Ascending aorta (tissue), 2 donors: ENCODE data around the gene RNGTT. TPM values are rescaled to one million over a fixed set of nuclear protein-coding genes. Genes with fewer than 3 reads are reported as not detected.

ENCODE experiments used
- DNase-seq, 2 donors: peaks; one replicate each; pipeline ENCODE4 v3.0.0-alpha.2; 2019; ENCODE audit warnings: low spot score in 2 of 2
- H3K27ac ChIP-seq, 2 donors: fragments of 200-600 bp; sonication (generic); one replicate each; pipeline ENCODE4 v1.5.1; 2016 to 2017; ENCODE audit warnings: mild to moderate bottlenecking in 1 of 2
- H3K27me3 ChIP-seq: fragments of 200-600 bp; sonication (generic); one replicate; pipeline ENCODE4 v1.5.1; 2017
- H3K36me3 ChIP-seq, 2 donors: fragments of 200-600 bp; sonication (generic); one replicate each; pipeline ENCODE4 v1.5.1; 2016
- H3K4me1 ChIP-seq, 2 donors: fragments of 200-600 bp; sonication (generic); one replicate each; pipeline ENCODE4 v1.5.1; 2016 to 2017; ENCODE audit warnings: mild to moderate bottlenecking in 1 of 2
- H3K4me3 ChIP-seq, 2 donors: fragments of 200-600 bp; sonication (generic); one replicate each; pipeline ENCODE4 v1.5.1; 2016 to 2017; ENCODE audit warnings: mild to moderate bottlenecking in 1 of 2
- H3K9me3 ChIP-seq, 2 donors: fragments of 200-600 bp; sonication (generic); one replicate each; pipeline ENCODE4 v1.5.1; 2016
- intact Hi-C: fragments of 100-400 bp; cut with DNase I; formaldehyde crosslinking; loops from one replicate; pipeline ENCODE4 v1.15.1; 2023
- total RNA-seq: library from RNA; depleted of rRNA; stranded (reverse); fragments of >200 nt; gene quantifications from one replicate; pipeline ENCODE4 v1.1.0, GENCODE V29; 2016
- TF ChIP-seq, protein P1 (sequence below), 3 experiments: fragments of 200-600 bp in 2 of 3; fragments of 450-650 bp in 1 of 3; sonication (generic) in 2 of 3; IDR thresholded peaks; one replicate each; pipeline ENCODE4 v1.5.1; 2016 to 2019; ENCODE audit warnings: antibody characterized with exemption in 3 of 3, mild to moderate bottlenecking in 1 of 3, moderate library complexity in 1 of 3

The RNGTT gene
- total RNA-seq, 1 donor from 2014 or later, result 13.4 TPM

DNA sequence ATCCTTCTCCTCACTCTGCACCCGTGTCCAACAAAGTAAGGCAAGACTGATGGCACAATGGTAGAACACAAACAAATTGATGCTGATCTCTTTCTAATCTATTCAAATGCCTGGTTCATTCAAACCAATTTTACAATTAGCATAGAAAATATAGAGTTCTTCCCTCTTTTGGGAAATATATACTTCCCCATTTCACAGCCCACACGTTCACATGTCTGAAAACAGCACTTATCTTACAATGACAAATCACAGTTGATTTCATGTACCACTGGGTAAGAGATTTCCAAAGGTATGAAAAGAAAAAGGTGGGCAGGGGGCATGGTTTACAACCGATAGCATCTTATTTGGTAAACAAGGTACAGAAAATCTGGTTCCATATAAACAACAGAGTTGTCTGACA, 137.6 kb downstream of the RNGTT start:
- no peak overlapping the region for H3K27ac ChIP-seq
- H3K4me1 ChIP-seq, result no peaks in the 10 kb centered on the region
- TF ChIP-seq, protein P1, sequence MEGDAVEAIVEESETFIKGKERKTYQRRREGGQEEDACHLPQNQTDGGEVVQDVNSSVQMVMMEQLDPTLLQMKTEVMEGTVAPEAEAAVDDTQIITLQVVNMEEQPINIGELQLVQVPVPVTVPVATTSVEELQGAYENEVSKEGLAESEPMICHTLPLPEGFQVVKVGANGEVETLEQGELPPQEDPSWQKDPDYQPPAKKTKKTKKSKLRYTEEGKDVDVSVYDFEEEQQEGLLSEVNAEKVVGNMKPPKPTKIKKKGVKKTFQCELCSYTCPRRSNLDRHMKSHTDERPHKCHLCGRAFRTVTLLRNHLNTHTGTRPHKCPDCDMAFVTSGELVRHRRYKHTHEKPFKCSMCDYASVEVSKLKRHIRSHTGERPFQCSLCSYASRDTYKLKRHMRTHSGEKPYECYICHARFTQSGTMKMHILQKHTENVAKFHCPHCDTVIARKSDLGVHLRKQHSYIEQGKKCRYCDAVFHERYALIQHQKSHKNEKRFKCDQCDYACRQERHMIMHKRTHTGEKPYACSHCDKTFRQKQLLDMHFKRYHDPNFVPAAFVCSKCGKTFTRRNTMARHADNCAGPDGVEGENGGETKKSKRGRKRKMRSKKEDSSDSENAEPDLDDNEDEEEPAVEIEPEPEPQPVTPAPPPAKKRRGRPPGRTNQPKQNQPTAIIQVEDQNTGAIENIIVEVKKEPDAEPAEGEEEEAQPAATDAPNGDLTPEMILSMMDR (IDR thresholded peaks at IDR 0.05), result no peak
- intact Hi-C loops, result no loop called here
- H3K4me3 ChIP-seq, result no peak overlapping the region
- peaks cover 0 to 6% of the 10 kb centered on the region in 2 donors for H3K9me3 ChIP-seq
- peaks cover 0 to 9% of the 10 kb centered on the region in 2 donors for H3K36me3 ChIP-seq
- no peak for DNase-seq
- H3K27me3 ChIP-seq, result no peaks in the 10 kb centered on the region

DNA sequence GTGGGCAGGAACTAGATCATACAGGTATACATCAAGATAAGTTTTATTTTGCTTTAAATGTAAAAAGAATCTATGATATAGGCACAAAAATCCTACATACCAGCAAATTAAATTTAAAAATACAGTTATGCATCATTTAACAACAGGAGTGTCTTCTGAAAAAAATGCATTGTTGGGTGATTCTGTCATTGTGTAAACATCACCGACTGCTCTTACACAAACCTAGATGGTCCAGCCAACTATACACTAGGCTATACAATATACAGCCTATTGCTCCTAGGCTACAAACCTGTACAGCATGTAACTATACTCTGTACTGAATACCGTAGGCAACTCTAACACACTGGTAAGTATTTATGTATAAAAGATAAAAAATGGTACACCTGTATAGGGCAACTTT, 139.4 kb downstream of the RNGTT start:
- no peak overlapping the region for H3K27ac ChIP-seq
- H3K4me3 ChIP-seq, result no peak overlapping the region
- TF ChIP-seq, protein P1 (IDR thresholded peaks at IDR 0.05), result no peak
- intact Hi-C loops, result no loop called here
- no peaks in the 10 kb centered on the region for H3K9me3 ChIP-seq
- no peaks in the 10 kb centered on the region for H3K27me3 ChIP-seq
- H3K36me3 ChIP-seq, result peaks cover 0 to 9% of the 10 kb centered on the region in 2 donors
- DNase-seq, result no peak
- no peaks in the 10 kb centered on the region for H3K4me1 ChIP-seq

DNA sequence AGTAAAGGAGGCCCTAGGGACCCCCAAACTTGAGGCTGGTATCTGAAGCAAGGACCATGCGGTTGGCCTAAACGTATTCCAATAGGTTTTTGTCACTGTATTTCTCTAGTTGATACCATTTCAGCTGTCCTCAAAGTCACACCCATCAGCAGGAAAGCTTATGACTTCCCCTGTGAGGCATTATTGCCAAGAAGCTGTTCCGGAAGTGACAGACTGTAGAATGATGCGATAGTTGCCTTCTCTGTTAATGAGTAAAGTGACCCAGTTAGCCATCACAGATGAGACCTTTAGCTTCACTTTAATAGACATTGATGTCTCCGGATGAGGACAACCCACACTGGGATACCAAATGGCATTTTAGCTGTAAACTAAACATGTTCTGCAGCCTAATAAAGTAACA, 147.9 kb downstream of the RNGTT start:
- TF ChIP-seq, protein P1 (IDR thresholded peaks at IDR 0.05), result no peak
- Histone ChIP-seq H3K27ac (no peak overlapping the region), H3K36me3 (no peaks in the 10 kb centered on the region), H3K9me3 (no peaks in the 10 kb centered on the region), H3K27me3 (no peaks in the 10 kb centered on the region), H3K4me1 (no peaks in the 10 kb centered on the region), H3K4me3 (no peak overlapping the region)
- no peak for DNase-seq
- intact Hi-C loops, result no loop called here

DNA sequence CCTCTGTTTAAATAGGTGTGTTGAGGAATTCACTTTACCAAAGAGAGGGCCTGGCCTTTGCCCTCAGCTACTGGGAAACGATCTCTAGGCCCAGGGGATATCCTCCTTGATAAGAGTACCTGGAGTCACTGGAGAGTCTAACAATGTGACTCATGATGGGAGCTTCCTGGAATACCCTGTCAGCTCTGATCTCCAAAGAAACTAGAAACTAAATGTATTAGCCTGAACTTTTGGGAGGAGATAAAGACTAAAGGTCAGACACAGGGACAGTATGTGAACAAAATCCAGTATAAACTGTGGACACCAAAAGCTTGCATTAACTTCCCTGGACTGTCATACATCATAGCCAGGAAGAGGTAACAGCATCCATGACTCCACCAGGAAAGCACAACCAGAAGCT, 148.5 kb downstream of the RNGTT start:
- H3K27ac ChIP-seq, result no peak overlapping the region
- intact Hi-C loops, result no loop called here
- TF ChIP-seq, protein P1 (IDR thresholded peaks at IDR 0.05), result no peak
- no peaks in the 10 kb centered on the region for H3K36me3 ChIP-seq
- no peak overlapping the region for H3K4me3 ChIP-seq
- no peaks in the 10 kb centered on the region for H3K4me1 ChIP-seq
- no peak for DNase-seq
- no peaks in the 10 kb centered on the region for H3K9me3 ChIP-seq
- H3K27me3 ChIP-seq, result no peaks in the 10 kb centered on the region

DNA sequence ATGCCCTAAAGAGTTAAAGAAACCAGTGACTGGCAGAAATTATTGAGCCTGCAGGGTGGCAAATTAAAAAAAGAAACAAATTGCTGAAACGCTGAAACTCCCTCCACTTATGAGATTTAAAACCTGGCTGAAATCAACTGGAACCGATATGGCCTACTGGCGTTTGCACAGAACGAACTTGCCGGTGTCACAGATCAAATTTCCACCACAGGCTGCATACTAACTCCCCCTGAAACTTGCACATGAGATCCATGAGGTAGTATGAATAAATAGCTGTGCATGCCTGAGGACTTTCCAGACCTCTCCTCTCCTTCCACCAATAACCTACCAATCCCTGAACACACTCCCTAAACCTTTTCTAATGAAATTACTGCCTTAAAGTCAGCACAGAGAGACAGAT, 150.4 kb downstream of the RNGTT start:
- Histone ChIP-seq H3K27ac (no peak overlapping the region), H3K4me1 (no peaks in the 10 kb centered on the region), H3K36me3 (no peaks in the 10 kb centered on the region), H3K9me3 (no peaks in the 10 kb centered on the region), H3K27me3 (no peaks in the 10 kb centered on the region), H3K4me3 (no peak overlapping the region)
- DNase-seq, result no peak
- TF ChIP-seq, protein P1 (IDR thresholded peaks at IDR 0.05), result no peak
- intact Hi-C loops, result no loop called here

DNA sequence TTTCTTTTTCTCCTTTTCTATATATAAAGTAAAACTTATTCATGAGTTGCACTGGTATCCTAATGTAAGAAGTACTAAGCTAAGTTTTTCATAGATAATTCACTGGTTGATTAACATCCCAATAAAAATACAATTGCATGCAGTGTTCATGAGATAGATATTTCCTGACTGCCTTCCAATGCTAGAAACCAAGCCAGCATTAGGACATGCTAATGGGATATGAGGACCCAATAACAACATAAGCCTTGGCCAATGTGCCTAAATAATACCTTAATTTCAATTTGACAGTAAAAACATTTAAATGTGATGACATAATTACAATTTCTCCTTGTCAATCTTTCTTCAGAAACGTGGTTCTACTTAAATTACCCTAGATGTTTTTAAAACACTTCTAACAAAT, 152.7 kb downstream of the RNGTT start:
- DNase-seq, result no peak
- H3K9me3 ChIP-seq, result peaks cover 0 to 6% of the 10 kb centered on the region in 2 donors
- peaks cover 0 to 1% of the 10 kb centered on the region in 2 donors for H3K4me1 ChIP-seq
- H3K27me3 ChIP-seq, result no peaks in the 10 kb centered on the region
- no peak overlapping the region for H3K27ac ChIP-seq
- TF ChIP-seq, protein P1 (IDR thresholded peaks at IDR 0.05), result no peak
- intact Hi-C loops, result no loop called here
- no peak overlapping the region for H3K4me3 ChIP-seq
- H3K36me3 ChIP-seq, result no peaks in the 10 kb centered on the region
